ENCODE data around the gene ATXN7L1.
A peak's percentile ranks its signal among the peaks of the same experiment; 100 is the strongest.

Gene ATXN7L1

DNA sequence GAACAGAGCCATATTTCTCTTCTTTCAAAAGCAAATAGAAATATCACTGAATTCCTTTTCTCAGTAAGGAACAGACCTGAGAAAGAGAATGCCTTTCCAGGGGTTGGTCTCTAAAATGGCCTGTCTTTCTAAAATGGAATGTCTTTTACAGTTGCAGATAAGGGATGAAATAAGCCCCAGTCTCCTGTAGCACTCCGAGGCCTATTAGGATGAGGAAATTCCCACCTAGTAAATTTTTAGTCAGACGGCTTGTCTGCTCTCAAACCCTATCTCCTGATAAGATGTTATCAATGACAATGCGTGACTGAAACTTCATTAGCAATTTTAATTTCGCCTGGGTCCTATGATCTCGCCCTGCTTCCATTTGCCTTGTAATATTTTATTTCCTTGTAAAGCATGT is 292.2 kb downstream of the ATXN7L1 start:
- no peak for DNase-seq (ENCODE audit: low read depth in 2 of 2)

DNA sequence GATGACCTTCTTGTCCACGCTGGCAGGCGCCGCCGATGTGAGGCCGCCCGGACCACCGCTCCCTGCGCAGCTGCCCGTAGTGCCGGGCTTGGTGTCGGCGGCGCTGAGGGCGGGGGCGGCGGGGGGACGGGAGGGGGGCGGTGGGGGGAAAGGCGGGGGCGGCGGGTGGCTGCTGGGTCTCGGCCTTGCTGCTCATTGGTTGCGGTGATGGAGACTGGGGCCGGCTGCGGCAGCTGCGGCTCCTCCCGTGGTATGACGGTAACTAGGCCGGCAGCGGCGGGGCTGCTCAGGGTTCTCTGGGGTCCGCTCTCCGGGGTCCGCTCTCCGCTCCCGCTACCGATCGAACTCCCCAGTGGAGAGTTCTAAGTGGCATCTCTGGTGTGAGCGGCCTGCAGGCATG is 293.3 kb downstream of the ATXN7L1 start:
- DNase-seq (ENCODE audit: low read depth in 2 of 2): no peak

DNA sequence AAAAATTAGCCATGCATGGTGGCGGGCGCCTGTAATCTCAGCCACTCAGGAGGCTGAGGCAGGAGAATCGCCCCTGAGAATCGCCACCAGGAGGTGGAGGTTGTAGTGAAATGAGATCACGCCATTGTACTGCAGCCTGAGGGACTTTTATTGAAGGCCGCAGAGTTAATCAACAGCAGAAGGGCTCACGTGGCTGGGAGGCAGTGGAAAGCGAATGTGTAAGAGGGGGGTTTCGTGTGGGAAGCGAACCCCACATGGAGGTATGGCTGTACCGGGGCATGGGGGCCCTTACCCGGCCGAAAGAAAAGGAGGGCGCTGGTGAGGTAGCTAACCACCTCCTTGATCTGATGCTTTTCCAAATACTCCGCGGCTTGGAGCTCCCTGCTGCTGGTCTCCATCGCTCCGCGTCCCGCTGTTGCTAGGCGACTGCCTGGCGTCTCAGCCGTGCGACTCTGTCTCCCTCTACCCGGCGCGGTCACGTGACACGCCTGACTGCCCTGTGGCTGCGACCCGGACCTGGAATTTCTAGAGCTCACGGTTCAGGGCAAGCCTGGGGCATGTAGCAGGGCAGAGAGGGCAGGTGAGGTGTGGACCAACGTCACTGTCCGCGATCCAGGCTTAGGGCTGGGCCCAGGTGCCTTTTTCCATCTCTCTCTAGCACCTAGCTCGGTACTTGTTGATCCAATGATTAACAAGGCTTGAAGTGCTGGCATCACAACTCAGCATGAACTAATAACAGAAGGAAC is 295.2 kb downstream of the ATXN7L1 start, which contains the start of gene EFCAB10:
Gene EFCAB10 (minus strand): TSS at position 428 of the 746 bp plus-strand sequence. CDS start 30 bp downstream, at position 398.
- peak in 1 of 2 experiments; percentile 21 for DNase-seq (ENCODE audit: low read depth in 2 of 2)

DNA sequence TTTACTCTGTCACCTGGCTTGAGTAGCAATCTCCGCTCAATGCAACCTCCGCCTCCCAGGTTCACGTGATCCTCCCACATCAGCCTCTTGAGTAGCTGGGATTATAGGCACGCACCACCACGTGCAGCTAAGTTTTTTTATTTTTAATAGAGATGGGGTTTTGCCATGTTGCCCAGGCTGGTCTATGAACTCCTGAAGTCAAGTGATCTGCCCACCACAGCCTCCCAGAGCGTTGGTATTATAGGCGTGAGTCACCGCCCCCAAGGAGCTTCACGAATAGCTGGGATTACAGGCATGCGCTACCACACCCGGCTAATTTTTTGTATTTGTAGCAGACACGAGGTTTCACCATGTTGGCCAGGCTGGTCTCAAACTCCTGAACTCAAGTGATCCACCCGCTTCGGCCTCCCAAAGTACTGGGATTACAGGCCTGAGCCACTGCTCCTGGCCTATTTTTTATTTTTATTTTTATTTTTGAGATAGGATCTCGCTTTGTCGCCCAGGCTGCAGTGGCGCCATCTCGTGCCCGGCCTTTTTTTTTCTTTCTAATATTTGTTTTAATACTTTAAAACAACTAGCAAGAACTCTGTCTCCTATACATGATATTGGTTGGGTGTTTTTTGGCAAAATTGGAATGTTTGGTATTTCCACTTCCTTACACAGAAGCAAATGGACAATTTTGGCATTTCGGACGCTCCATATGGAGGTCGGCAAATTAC is 296.2 kb downstream of the ATXN7L1 start:
- no peak for DNase-seq (ENCODE audit: low read depth in 2 of 2)

DNA sequence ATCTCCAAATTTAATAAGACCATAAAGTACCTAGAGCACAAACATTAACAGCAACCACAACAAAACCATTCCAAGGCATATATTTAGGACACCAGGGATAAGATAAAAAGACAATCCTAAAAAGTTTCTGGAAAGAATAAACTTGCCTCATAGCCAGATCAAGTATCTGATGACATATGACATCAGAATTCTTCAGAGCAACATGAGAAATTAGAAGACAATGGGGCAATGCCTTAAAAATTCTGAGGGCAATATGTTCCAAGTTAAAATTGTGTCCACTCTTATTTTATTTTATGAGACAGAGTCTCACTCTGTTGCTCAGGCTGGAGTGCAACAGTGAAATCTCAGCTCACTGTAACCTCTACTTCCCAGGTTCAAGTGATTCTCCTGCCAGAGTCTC is 297.9 kb downstream of the ATXN7L1 start:
- DNase-seq (ENCODE audit: low read depth in 2 of 2): no peak

DNA sequence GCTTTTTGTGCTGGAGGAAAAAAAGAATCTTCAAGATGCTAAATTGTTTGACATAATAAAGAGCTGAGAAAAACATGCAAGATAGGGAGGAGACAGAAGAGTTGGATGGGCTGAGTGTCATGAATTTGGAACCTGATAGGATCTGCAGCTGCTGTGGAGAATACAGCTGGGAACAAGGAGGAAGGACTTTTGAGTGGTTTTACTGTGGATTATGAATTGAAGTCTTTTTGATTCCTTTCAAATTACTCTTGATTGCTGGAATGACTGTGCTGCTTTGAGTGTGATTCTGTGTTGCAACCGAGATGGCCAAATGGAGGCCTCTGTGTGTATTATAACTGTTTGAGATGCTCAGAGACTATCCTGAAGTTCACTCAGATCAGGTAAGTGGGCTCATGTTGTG is 299.1 kb downstream of the ATXN7L1 start:
- DNase-seq (ENCODE audit: low read depth in 2 of 2): no peak

DNA sequence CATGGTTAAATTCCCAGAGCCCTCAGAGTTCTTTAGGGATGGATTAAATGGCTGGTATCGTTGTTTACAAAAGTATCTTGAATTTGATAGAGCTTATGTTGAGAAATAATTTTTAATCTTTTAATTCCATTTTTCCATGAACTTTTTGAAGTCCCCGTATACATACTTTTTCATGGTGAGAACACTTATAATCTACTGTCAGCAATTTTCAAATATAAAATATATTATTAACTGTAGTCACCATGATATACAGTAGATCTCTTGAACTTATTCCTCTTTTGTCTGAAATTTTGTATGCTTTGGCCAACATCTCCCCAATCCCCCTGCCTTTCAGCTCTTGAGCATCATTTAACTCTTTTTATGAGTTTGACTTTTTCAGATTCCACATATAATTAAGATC is 304.5 kb downstream of the ATXN7L1 start:
- DNase-seq (ENCODE audit: low read depth in 2 of 2): no peak

DNA sequence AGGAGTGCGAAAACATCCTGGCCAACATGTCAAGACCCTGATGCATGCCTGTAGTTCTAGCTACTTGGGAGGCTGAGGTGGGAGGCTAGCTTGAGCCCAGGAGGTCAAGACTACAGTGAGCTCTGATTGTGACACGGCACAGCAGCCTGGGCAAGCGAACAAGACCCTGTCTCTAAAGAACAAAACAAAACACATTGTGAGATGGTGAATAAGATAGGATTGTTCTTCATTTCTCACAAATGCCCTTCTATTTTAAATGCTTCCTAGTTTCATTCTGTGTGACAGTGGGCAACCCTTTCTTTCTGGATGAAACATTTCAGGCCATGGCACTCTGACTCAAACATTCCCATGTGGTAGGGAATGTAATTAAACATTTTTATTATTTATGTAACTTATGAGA is 308.6 kb downstream of the ATXN7L1 start:
- DNase-seq (ENCODE audit: low read depth in 2 of 2): no peak

DNA sequence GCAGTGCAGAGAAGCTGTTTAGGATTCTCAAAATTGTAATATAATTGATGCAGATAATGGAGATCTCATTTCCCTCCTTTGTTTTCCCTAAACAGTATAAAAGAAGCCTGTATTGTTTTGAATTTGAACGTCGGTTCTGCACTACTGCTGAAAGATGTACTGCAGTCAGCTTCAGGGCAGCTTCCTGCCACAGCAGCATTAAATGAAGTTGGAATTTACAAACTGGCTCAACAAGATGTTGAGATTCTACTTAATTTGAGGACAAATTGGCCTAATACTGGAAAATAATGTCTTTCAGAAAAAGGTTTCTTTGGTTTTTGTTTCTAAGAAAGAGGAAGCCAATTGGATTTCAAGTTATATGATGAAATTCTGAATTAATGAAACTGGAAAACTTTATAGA is 309.4 kb downstream of the ATXN7L1 start:
- no peak for DNase-seq (ENCODE audit: low read depth in 2 of 2)

DNA sequence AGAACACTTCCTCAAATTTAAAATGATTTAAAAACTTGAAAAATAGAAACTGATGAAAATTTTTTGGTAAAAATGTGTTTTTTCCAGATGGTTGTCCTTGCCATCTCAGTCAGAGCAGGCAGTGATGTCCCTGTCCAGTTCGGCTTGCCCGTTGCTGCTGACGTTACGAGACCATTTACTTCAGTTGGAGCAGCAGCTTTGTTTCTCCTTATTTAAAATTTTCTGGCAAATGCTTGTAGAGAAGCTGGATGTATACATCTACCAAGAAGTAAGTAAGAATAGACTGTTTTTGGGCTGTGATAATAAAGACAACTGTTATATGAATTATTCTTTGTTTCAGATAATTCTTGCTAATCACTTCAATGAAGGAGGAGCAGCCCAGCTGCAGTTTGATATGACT is 311.2 kb downstream of the ATXN7L1 start:
- no peak for DNase-seq (ENCODE audit: low read depth in 2 of 2)

DNA sequence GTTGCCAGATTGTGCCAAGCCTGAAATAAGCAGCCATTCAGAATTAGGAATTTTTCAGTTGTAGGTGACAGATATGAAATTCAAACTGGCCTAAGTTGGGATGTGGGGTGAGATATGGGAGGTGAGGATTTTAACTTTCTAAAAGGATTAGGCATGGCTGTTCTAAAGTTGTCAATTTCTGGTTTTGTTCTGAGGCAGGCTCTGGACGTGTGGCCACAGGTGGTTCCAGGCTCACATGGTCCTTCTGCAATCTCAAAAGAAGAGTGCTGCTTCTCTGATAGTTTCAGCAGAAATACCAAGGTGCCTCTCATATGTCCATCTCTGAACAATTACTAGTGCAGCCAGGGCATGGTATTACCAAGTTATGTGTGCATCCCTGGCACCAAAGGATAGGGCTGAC is 316.5 kb downstream of the ATXN7L1 start:
- DNase-seq (ENCODE audit: low read depth in 2 of 2): no peak
